IPS-20b (cell line): ENCODE data around the gene KAT2A.
A peak's percentile ranks its signal among the peaks of the same experiment; 100 is the strongest.

Experiments
- H3K27ac ChIP-seq: one replicate; pipeline ENCODE4 v1.5.1; 2013; ENCODE audit warnings: low read length
- H3K27me3 ChIP-seq: 2 replicates; pipeline ENCODE4 v1.6.1; 2013; ENCODE audit warnings: mild to moderate bottlenecking, low read length, inconsistent platforms; ENCODE audit not compliant: insufficient read depth
- H3K36me3 ChIP-seq: 2 replicates; pipeline ENCODE4 v1.6.1; 2013; ENCODE audit warnings: low read depth, mild to moderate bottlenecking, inconsistent platforms, low read length, moderate library complexity; ENCODE audit not compliant: insufficient read depth
- H3K4me1 ChIP-seq: 2 replicates; pipeline ENCODE4 v1.6.1; 2013; ENCODE audit warnings: mild to moderate bottlenecking, control low read depth, inconsistent platforms, low read length, moderate library complexity; ENCODE audit not compliant: insufficient read depth
- H3K4me3 ChIP-seq: 2 replicates; pipeline ENCODE4 v1.5.1; 2013; ENCODE audit warnings: mild to moderate bottlenecking, low read length, inconsistent platforms
- H3K9ac ChIP-seq: 2 replicates; pipeline ENCODE4 v1.6.1; 2013; ENCODE audit warnings: low read depth, mild to moderate bottlenecking, inconsistent platforms, low read length, moderate library complexity
- H3K9me3 ChIP-seq: 2 replicates; pipeline ENCODE4 v1.6.1; 2013; ENCODE audit warnings: mild to moderate bottlenecking, low read depth, low read length, inconsistent platforms; ENCODE audit not compliant: insufficient read depth

KAT2A gene

DNA sequence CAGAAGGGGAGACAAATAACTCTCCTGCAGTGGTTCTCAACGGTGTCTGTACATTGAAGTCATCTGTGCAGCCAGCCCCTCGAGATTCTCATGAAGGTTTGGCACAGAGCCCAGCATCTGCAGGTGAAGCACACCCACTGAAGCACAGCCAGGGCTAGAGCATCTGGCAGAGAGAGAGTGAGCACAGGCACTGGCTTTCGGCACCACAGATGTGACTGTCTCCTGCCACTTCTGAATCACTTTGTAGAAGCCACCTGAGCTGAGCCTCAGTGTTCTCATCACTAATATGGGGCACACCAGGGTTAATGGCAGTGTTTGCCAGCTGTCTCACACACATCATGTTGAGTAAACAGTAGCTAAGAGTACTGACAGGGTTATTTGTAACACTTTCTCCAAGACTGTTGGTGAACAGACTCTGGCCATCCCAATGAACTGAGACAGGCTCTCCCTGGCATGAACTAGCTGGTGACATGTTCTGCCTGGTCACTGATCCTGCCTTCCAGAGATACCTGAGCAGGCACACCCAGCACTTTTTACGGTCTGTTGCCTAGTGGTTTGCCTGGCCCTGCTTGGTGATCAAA is 12.4 kb upstream of the KAT2A start:
- no peak overlapping the region for H3K9ac ChIP-seq
- H3K4me1 ChIP-seq, result no peaks in the 10 kb centered on the region
- no peaks in the 10 kb centered on the region for H3K27me3 ChIP-seq
- no peak overlapping the region for H3K27ac ChIP-seq
- peaks cover 24% of the 10 kb centered on the region for H3K36me3 ChIP-seq
- H3K9me3 ChIP-seq, result no peaks in the 10 kb centered on the region
- H3K4me3 ChIP-seq, result no peak overlapping the region

DNA sequence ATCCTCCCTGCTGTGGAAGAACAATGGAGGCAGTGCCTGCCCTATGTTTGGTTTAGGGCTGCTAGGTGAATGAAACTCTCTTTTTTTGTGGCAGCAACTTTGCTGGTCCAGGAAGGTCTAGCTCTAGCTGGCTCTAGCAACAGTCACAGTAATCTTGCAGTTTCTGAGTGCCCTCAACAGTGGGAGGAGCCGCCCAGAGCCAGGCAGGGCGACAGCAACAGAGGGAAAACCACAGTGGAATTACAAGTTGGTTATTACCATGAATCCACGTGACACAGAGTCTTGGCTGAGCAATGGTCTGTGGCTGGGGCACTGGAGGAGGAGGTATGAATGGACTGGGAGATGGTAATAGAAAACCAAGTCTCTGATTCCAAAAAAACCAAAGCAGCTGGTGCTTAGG is 11.8 kb upstream of the KAT2A start:
- no peak overlapping the region for H3K27ac ChIP-seq
- H3K9ac ChIP-seq, result no peak overlapping the region
- H3K27me3 ChIP-seq, result no peaks in the 10 kb centered on the region
- peaks cover 30% of the 10 kb centered on the region for H3K36me3 ChIP-seq
- H3K4me3 ChIP-seq, result no peak overlapping the region
- no peaks in the 10 kb centered on the region for H3K4me1 ChIP-seq
- no peaks in the 10 kb centered on the region for H3K9me3 ChIP-seq

- H3K4me3 ChIP-seq, result no peak overlapping the region
- H3K27ac ChIP-seq, result no peak overlapping the region
- H3K36me3 ChIP-seq, result peaks cover 40% of the 10 kb centered on the region
- H3K4me1 ChIP-seq, result no peaks in the 10 kb centered on the region
- no peaks in the 10 kb centered on the region for H3K27me3 ChIP-seq
- no peaks in the 10 kb centered on the region for H3K9me3 ChIP-seq
- no peak overlapping the region for H3K9ac ChIP-seq
These were observed 10.8 kb upstream of the KAT2A start for GRCh38 chr17:42131981-42132432.

DNA sequence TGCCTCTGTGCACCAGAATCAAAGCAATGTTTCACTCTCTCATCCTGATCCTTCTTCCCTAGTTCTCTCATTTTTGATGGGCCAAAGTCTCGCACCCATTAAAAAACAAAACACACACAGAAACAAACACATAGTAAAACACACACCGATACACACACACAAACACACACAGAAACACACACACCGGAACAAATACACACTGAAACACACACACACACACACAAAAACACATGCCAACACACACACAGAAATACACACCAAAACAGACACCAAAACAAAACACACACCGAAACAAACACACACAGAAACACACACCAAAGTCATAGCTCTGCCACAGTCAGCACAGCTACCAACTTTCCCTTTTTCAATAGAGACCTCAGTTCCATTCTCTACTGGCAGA is 10.1 kb upstream of the KAT2A start:
- H3K9me3 ChIP-seq, result no peaks in the 10 kb centered on the region
- no peaks in the 10 kb centered on the region for H3K27me3 ChIP-seq
- no peaks in the 10 kb centered on the region for H3K4me1 ChIP-seq
- H3K27ac ChIP-seq, result no peak overlapping the region
- H3K9ac ChIP-seq, result no peak overlapping the region
- peaks cover 46% of the 10 kb centered on the region for H3K36me3 ChIP-seq
- no peak overlapping the region for H3K4me3 ChIP-seq

GRCh38 chr17:42130310-42130936 is 9.3 kb upstream of the KAT2A start:
- Histone ChIP-seq H3K9me3 (no peaks in the 10 kb centered on the region), H3K27me3 (no peaks in the 10 kb centered on the region), H3K4me1 (no peaks in the 10 kb centered on the region), H3K9ac (no peak overlapping the region), H3K27ac (no peak overlapping the region), H3K36me3 (peaks cover 54% of the 10 kb centered on the region), H3K4me3 (no peak overlapping the region)

DNA sequence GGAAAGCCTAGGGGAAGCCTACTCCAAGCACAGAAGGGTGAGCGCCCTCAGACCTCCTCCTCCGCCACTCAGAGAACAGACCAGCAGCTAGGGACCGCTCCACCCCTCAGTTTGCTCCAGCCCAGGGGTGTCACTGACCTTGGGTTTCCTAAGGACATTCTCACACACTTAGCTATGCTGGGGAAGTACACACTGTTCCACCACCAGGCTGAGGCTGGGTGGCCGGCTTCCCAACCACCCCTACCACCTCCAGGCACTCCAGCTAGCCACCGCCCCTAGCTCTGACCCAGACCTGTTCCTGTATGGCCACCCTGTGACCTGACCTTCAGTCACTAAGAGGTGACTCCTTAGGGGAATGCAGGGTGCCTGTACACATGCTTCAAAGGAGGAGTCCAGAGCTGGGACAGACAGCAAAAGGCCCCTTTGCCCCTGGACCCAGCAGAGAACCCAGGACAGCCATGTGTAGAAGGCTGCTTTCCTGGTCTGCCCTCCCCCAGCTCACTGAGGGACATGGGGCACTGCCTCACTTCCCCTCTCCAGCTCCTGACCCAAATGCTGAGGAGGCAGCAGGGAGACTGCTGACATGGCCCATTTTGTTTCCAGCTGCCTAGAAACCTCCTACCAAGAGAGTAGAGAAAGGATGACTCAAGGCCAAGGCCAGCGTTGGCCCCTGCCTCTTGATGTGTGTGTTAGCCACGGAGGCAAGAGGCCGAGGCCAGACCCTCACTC is 8.1 kb upstream of the KAT2A start:
- no peaks in the 10 kb centered on the region for H3K27me3 ChIP-seq
- H3K27ac ChIP-seq, result no peak overlapping the region
- no peak overlapping the region for H3K9ac ChIP-seq
- no peaks in the 10 kb centered on the region for H3K4me1 ChIP-seq
- H3K4me3 ChIP-seq, result no peak overlapping the region
- H3K9me3 ChIP-seq, result no peaks in the 10 kb centered on the region
- peaks cover 59% of the 10 kb centered on the region for H3K36me3 ChIP-seq

GRCh38 chr17:42127414-42127813 is 6.2 kb upstream of the KAT2A start:
- Histone ChIP-seq H3K4me1 (no peaks in the 10 kb centered on the region), H3K4me3 (no peak overlapping the region), H3K27me3 (no peaks in the 10 kb centered on the region), H3K27ac (no peak overlapping the region), H3K36me3 (peaks cover 59% of the 10 kb centered on the region), H3K9me3 (no peaks in the 10 kb centered on the region), H3K9ac (no peak overlapping the region)

- H3K36me3 ChIP-seq, result peaks cover 59% of the 10 kb centered on the region
- H3K9me3 ChIP-seq, result no peaks in the 10 kb centered on the region
These were observed 5.7 kb upstream of the KAT2A start for GRCh38 chr17:42126836-42127235.

GRCh38 chr17:42125565-42125964 is 4.4 kb upstream of the KAT2A start:
- no peak overlapping the region for H3K27ac ChIP-seq
- H3K4me1 ChIP-seq, result peaks cover 3% of the 10 kb centered on the region; the same call in 1 of the 2 replicates
- no peaks in the 10 kb centered on the region for H3K27me3 ChIP-seq
- no peak overlapping the region for H3K9ac ChIP-seq
- no peak overlapping the region for H3K4me3 ChIP-seq
- H3K9me3 ChIP-seq, result no peaks in the 10 kb centered on the region
- H3K36me3 ChIP-seq, result peaks cover 54% of the 10 kb centered on the region

More at GRCh38 chr17:42126836-42127235, 5.7 kb upstream of the KAT2A start:
- peaks cover 3% of the 10 kb centered on the region; the same call in 1 of the 2 replicates for H3K4me1 ChIP-seq
- no peak overlapping the region for H3K4me3 ChIP-seq
- H3K27ac ChIP-seq, result no peak overlapping the region
- H3K27me3 ChIP-seq, result no peaks in the 10 kb centered on the region
- no peak overlapping the region for H3K9ac ChIP-seq

- peaks cover 41% of the 10 kb centered on the region for H3K36me3 ChIP-seq
- H3K4me1 ChIP-seq, result peaks cover 3% of the 10 kb centered on the region; the same call in 1 of the 2 replicates
- no peaks in the 10 kb centered on the region for H3K27me3 ChIP-seq
- no peak overlapping the region for H3K27ac ChIP-seq
- no peak overlapping the region for H3K4me3 ChIP-seq
- H3K9me3 ChIP-seq, result no peaks in the 10 kb centered on the region
- H3K9ac ChIP-seq, result no peak overlapping the region
These were observed 3.1 kb upstream of the KAT2A start for GRCh38 chr17:42124256-42124655.

GRCh38 chr17:42122371-42123303 is 1.5 kb upstream of the KAT2A start, which contains the start of gene HSPB9:
HSPB9 (plus strand) TSS chr17:42122804; CDS start chr17:42122851, 47 bp downstream.
- Histone ChIP-seq H3K27me3 (no peaks in the 10 kb centered on the region), H3K9ac (peak within 1 kb of the TSS; percentile 49; the same call in 1 of the 2 replicates), H3K9me3 (no peaks in the 10 kb centered on the region), H3K4me1 (peaks cover 3% of the 10 kb centered on the region; the same call in 1 of the 2 replicates), H3K4me3 (peak within 1 kb of the TSS; percentile 52; the same call in 1 of the 2 replicates), H3K36me3 (peaks cover 25% of the 10 kb centered on the region), H3K27ac (no peak within 1 kb of the TSS)
